GM18526 (cell line): ENCODE data around the gene AGR2.

ENCODE experiments used
- POLR2A ChIP-seq: IDR thresholded peaks from 3 replicates; pipeline ENCODE4 v1.6.1; 2011; ENCODE audit not compliant: insufficient read length; ENCODE audit errors: extremely low read depth

AGR2 gene

GRCh38 chr7:16758631-16759611 lies 45.9 kb downstream of the AGR2 start:
- no peak for TF ChIP-seq POLR2A

DNA sequence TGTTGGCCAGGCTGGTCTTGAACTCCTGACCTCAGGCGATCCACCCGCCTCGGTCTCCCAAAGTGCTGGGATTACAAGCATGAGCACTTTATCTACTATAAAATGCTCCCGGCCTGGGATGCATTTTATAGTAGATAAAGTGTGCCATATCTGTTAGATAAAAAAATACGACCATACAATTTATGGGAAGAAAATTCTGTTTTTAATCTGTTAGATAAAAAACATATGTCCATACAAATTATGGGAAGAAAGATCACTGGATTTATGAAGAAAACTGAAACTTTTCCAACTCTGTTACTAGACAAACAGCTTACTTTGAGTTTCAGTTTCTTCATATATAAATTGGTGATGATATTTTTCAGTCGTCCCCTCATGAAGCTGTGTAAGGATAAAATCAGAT lies 46.8 kb downstream of the AGR2 start:
- no peak for TF ChIP-seq POLR2A

DNA sequence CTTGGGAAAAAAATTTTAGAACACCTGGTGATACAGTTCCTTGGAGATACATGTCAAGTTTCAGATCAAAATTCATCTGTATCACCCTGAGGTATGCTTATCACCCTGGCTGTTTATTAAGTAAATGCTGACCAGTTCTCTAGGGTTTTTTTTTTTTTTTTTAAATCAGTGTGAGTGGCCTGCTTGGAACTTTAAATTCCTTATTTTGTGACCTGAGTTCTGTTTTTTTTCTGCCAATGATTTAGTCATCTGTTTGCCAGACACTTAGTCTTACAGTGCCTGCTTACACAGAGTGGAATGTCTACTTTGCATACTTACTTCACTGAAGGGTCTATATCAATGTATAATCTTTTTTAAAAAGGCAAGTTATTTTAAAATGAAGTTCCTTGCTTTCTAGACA lies 49.4 kb downstream of the AGR2 start:
- TF ChIP-seq POLR2A, result no peak

- TF ChIP-seq POLR2A, result no peak
Measured at GRCh38 chr7:16754856-16755317, 49.9 kb downstream of the AGR2 start.

DNA sequence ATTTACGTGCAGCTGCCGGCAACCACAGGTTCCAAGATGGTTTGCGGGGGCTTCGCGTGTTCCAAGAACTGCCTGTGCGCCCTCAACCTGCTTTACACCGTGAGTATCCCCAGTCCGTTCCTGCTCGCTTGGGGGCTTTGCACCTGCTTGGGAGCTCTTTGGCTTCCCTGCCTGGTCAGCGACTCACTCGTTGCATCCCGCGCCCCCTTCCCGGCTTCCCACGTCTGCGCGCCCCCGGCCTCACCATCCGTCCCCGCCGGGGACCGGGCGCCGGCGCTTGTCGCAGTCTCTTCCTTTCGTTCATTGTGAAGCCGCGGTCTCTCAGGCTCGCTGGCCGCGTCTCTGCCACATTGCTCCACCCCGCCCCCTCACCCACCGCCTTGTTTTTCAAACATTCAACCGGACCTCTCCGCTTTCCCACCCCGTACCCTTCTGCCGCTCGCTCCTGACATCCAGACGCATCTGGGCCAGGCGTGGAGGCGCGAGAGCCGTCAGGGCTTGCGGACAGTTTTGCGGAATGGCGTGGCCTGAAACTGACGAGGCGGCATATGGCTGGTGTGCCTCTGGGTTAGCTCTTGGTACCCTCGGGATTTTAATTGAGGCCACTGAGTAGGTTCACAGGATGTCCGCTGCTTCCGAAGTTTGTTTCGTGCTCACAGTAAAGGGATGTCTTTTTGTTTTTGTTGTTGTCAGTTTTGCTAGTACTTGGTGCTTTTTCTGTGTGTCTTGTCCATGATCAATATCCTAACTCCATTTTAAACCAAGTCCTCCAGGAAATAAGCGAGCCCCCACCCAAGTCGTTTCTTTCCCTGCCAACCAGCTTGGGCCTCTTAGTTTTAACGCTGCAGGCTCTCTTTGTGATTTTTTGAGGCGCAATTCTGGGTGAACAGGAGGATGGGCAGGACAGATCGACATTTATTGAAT lies 50.6 kb downstream of the AGR2 start:
- no peak for TF ChIP-seq POLR2A

GRCh38 chr7:16753102-16753931 lies 51.5 kb downstream of the AGR2 start, which contains the start of gene TSPAN13:
TSPAN13 (plus strand) TSS chr7:16753755; CDS start chr7:16753968, 213 bp downstream.
- no peak for TF ChIP-seq POLR2A

- TF ChIP-seq POLR2A, result no peak
Measured at GRCh38 chr7:16747102-16747501, 57.7 kb downstream of the AGR2 start.

DNA sequence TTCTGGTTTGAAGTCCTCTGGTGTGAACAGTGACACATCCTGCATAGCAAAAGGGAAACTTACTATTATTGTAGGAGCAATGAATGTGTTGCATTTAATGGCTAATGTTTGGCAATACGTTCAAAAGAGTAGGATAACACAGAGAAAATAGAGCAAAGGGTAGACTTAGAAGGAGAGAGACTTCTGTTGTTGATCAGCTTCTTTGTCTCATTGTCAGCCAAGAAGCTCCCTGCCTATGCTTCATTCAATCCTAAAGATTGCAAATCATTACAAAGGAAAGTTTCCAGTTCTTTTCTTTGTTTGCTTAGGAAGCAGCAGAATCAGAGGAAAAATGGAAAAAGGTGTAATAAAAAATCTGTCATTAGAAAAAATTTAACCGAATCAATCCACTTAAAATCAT lies 59.2 kb downstream of the AGR2 start:
- TF ChIP-seq POLR2A, result no peak

- no peak for TF ChIP-seq POLR2A
Measured at GRCh38 chr7:16744518-16745250, 60.1 kb downstream of the AGR2 start.

DNA sequence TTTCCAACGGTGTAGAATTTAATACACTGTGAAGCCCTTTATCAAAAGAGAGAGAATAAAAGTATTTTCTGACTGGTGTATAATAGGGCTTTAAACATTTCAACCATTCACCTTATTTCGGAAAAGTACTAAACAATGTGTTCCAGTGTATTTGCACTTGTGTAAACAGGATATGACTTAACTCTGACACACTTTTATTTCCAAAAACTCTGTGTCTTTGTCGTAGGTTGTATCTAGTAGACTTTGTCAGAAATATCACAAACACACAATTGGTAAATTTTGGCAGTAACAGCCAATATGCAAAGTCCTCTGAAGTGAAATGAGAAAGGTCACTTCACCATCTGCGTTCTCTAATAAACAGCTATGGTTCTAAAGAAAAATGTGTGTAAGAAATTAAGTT lies 61.6 kb downstream of the AGR2 start:
- TF ChIP-seq POLR2A, result no peak

DNA sequence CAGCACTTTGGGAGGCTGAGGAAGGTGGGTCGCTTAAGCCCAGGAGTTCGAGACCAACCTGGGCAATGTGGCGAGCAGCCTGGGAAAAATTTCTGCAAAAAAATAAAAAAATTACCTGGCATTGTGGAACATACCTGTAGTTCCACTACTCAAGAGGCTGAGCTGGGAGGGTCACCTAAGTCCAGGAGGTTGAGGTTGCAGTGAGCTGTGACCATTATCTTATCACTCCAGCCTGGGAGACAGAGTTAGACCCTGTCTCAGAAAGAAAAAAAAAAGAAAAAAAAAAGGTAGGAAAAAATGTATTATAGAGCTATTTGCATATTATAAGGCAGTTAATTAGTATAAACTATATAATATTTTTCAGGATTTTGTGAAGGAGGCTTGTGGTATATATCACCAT lies 62.3 kb downstream of the AGR2 start:
- no peak for TF ChIP-seq POLR2A
